Loucy (cell line): ENCODE data around the gene HCN1.

Experiments
- H2AFZ ChIP-seq: fragments of 200-600 bp; sonication (generic); 2 replicates; pipeline ENCODE4 v1.6.0; 2016; ENCODE audit warnings: antibody characterized with exemption, mild to moderate bottlenecking, low read length, moderate library complexity
- H3F3A ChIP-seq: fragments of 200-600 bp; 2 replicates; pipeline ENCODE4 v1.6.0; 2016; ENCODE audit warnings: antibody characterized with exemption, low read depth, mild to moderate bottlenecking
- H3K27me3 ChIP-seq: fragments of 200-600 bp; sonication (generic); 2 replicates; pipeline ENCODE4 v1.6.1; 2014; ENCODE audit warnings: low read length, mild to moderate bottlenecking; ENCODE audit not compliant: insufficient read depth, poor library complexity, severe bottlenecking
- H3K36me3 ChIP-seq: fragments of 200-600 bp; sonication (generic); 2 replicates; pipeline ENCODE4 v1.6.1; 2016; ENCODE audit warnings: low read length; ENCODE audit not compliant: insufficient read depth
- H3K4me1 ChIP-seq: fragments of 200-600 bp; sonication (generic); 2 replicates; pipeline ENCODE4 v1.5.1; 2014; ENCODE audit warnings: low read length, mild to moderate bottlenecking; ENCODE audit not compliant: insufficient read depth, poor library complexity, severe bottlenecking
- H3K4me2 ChIP-seq: fragments of 200-600 bp; sonication (generic); 2 replicates; pipeline ENCODE4 v1.6.0; 2014; ENCODE audit warnings: antibody characterized with exemption, low read length, low read depth, mild to moderate bottlenecking; ENCODE audit not compliant: poor library complexity, severe bottlenecking
- H3K4me3 ChIP-seq: fragments of 200-600 bp; sonication (generic); 2 replicates; pipeline ENCODE4 v1.5.1; 2014; ENCODE audit warnings: low read length, mild to moderate bottlenecking, mixed read lengths; ENCODE audit not compliant: poor library complexity, severe bottlenecking
- H3K79me2 ChIP-seq: fragments of 200-600 bp; sonication (generic); 2 replicates; pipeline ENCODE4 v1.6.1; 2014; ENCODE audit warnings: low read length; ENCODE audit not compliant: insufficient read depth
- H3K9ac ChIP-seq: fragments of 200-600 bp; sonication (generic); 2 replicates; pipeline ENCODE4 v1.6.0; 2014; ENCODE audit warnings: mild to moderate bottlenecking, low read depth, low read length, moderate library complexity; ENCODE audit not compliant: poor library complexity, severe bottlenecking
- H3K9me2 ChIP-seq: fragments of 200-600 bp; sonication (generic); replicated peaks from 2 replicates; pipeline ENCODE4 v1.6.1; 2016; ENCODE audit warnings: low read depth, low read length, mixed read lengths
- H3K9me3 ChIP-seq: fragments of 200-600 bp; sonication (generic); 2 replicates; pipeline ENCODE4 v1.6.1; 2014; ENCODE audit warnings: mild to moderate bottlenecking, antibody characterized with exemption, low read length, low read depth; ENCODE audit not compliant: insufficient read depth
- H4K20me1 ChIP-seq: fragments of 200-600 bp; sonication (generic); 2 replicates; pipeline ENCODE4 v1.6.0; 2014; ENCODE audit warnings: antibody characterized with exemption, low read length, mild to moderate bottlenecking; ENCODE audit not compliant: insufficient read depth, poor library complexity, severe bottlenecking
- EZH2phosphoT487 ChIP-seq: fragments of 200-600 bp; IDR thresholded peaks from 2 replicates; pipeline ENCODE4 v1.6.1; 2018; ENCODE audit warnings: antibody characterized with exemption, mild to moderate bottlenecking, moderate library complexity, borderline replicate concordance
- TF ChIP-seq, protein P1 (sequence below): fragments of 200-600 bp; sonication (generic); conservative IDR thresholded peaks from 2 replicates; pipeline ENCODE4 v1.5.1; 2014; ENCODE audit warnings: mild to moderate bottlenecking, antibody characterized with exemption, low read length

The HCN1 gene

DNA sequence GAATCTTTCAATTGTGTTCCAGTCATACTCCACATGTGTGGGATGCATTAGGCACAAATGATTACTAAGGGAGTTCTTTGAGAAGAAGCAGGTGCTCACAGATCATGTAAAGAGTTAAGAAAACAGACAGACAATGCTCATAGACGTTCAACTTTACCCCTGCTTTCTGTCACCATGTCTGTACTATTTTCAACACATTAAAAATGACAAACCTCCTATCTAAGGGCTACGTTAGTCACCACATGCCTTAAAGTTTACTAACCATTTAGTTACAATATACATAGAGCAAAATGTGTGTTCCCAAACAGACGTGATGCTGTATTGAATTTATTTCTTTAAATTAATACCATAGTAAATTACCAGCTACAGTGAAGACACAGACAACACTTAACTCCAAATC lies 435.9 kb downstream of the HCN1 start:
- TF ChIP-seq, protein P1, sequence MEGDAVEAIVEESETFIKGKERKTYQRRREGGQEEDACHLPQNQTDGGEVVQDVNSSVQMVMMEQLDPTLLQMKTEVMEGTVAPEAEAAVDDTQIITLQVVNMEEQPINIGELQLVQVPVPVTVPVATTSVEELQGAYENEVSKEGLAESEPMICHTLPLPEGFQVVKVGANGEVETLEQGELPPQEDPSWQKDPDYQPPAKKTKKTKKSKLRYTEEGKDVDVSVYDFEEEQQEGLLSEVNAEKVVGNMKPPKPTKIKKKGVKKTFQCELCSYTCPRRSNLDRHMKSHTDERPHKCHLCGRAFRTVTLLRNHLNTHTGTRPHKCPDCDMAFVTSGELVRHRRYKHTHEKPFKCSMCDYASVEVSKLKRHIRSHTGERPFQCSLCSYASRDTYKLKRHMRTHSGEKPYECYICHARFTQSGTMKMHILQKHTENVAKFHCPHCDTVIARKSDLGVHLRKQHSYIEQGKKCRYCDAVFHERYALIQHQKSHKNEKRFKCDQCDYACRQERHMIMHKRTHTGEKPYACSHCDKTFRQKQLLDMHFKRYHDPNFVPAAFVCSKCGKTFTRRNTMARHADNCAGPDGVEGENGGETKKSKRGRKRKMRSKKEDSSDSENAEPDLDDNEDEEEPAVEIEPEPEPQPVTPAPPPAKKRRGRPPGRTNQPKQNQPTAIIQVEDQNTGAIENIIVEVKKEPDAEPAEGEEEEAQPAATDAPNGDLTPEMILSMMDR = no peak
- TF ChIP-seq EZH2phosphoT487 = no peak

DNA sequence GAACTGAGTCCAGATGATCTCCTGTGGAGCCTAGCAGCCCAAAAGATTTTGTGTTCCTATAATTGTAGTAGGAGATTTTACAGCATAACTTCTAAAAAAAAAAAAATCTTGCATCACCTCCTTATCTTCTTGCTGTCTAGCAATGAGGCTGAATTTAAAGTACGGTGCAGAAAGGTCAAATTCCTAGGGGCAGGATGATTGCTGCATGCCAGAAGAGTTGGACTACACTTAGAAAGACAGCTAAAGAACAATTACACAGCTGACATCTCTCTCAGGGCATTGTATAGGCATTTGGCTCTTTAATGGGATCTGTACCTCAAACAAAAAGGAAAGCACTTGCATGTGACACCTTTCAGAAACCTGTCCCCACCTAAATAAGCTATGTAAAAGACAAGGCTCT lies 443.2 kb downstream of the HCN1 start:
- no peak overlapping the region for H2AFZ ChIP-seq
- no peak overlapping the region for H3K9ac ChIP-seq
- H3K9me2 ChIP-seq = no peaks in the 10 kb centered on the region
- no peaks in the 10 kb centered on the region for H3K36me3 ChIP-seq
- H4K20me1 ChIP-seq = no peaks in the 10 kb centered on the region
- no peak overlapping the region for H3K4me2 ChIP-seq
- peaks cover 6% of the 10 kb centered on the region; the same call in 1 of the 2 replicates for H3K9me3 ChIP-seq
- no peaks in the 10 kb centered on the region for H3K4me1 ChIP-seq
- no peaks in the 10 kb centered on the region for H3K79me2 ChIP-seq
- no peak overlapping the region for H3K4me3 ChIP-seq
- no peaks in the 10 kb centered on the region for H3F3A ChIP-seq
- TF ChIP-seq EZH2phosphoT487 = no peak
- TF ChIP-seq, protein P1 = no peak
- no peaks in the 10 kb centered on the region for H3K27me3 ChIP-seq

More for the DNA sequence above, 435.9 kb downstream of the HCN1 start:
- Histone ChIP-seq H3K4me2 (no peak overlapping the region), H4K20me1 (no peaks in the 10 kb centered on the region), H3K9ac (no peak overlapping the region), H3K9me2 (no peaks in the 10 kb centered on the region), H3K36me3 (no peaks in the 10 kb centered on the region), H3F3A (no peaks in the 10 kb centered on the region), H3K4me3 (no peak overlapping the region), H3K4me1 (no peaks in the 10 kb centered on the region), H3K79me2 (no peaks in the 10 kb centered on the region), H2AFZ (no peak overlapping the region), H3K27me3 (no peaks in the 10 kb centered on the region), H3K9me3 (no peaks in the 10 kb centered on the region)

DNA sequence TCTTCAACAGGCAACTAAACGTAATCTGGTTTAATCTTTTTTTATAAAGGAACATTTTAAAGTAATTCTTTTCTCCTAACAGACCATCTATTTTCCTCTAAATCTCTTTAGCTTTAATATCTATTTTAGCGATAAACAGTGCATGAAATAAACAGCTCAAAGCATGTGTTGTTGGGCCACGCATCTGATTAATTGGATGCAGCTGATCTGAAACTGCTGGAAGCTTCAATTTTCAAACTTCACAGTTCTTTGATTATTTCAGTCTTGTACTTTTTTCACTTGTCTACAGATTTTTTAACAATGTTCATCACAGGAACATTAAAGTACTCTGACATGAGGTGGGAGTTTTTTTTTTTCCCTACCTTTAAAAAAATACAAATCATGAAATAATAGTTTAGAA lies 443.6 kb downstream of the HCN1 start:
- Histone ChIP-seq H3K4me3 (no peak overlapping the region), H3K9ac (no peak overlapping the region), H3K9me3 (peaks cover 6% of the 10 kb centered on the region; the same call in 1 of the 2 replicates), H4K20me1 (no peaks in the 10 kb centered on the region), H3K79me2 (no peaks in the 10 kb centered on the region), H3K4me2 (no peak overlapping the region), H3K36me3 (no peaks in the 10 kb centered on the region), H3K4me1 (no peaks in the 10 kb centered on the region), H3F3A (no peaks in the 10 kb centered on the region), H2AFZ (no peak overlapping the region), H3K9me2 (no peaks in the 10 kb centered on the region), H3K27me3 (no peaks in the 10 kb centered on the region)
- TF ChIP-seq EZH2phosphoT487 = no peak
- TF ChIP-seq, protein P1 = no peak
